Parathyroid adenoma (tissue), 2 donors: Measurements from ENCODE around the gene ANO2.

Experiments
- H2AFZ ChIP-seq: fragments of 300-600 bp; sonication (generic); one replicate; pipeline ENCODE4 v1.7.0; 2017; ENCODE audit warnings: antibody characterized with exemption, mild to moderate bottlenecking
- H3K27ac ChIP-seq: fragments of 300-600 bp; sonication (generic); one replicate; pipeline ENCODE4 v1.7.0; 2017
- H3K27me3 ChIP-seq: fragments of 300-600 bp; sonication (generic); one replicate; pipeline ENCODE4 v1.7.0; 2017; ENCODE audit warnings: low read length; ENCODE audit not compliant: control insufficient read depth, insufficient read depth
- H3K36me3 ChIP-seq: fragments of 300-600 bp; sonication (generic); one replicate; pipeline ENCODE4 v1.7.0; 2017; ENCODE audit warnings: low read length; ENCODE audit not compliant: control insufficient read depth, insufficient read depth
- H3K4me1 ChIP-seq: fragments of 300-600 bp; sonication (generic); one replicate; pipeline ENCODE4 v1.7.0; 2017; ENCODE audit warnings: control low read depth
- H3K4me2 ChIP-seq: fragments of 300-600 bp; sonication (generic); one replicate; pipeline ENCODE4 v1.7.0; 2017; ENCODE audit warnings: low read length
- H3K4me3 ChIP-seq: fragments of 300-600 bp; sonication (generic); one replicate; pipeline ENCODE4 v1.7.0; 2017; ENCODE audit warnings: low read depth, low read length
- H3K79me2 ChIP-seq: fragments of 300-600 bp; sonication (generic); one replicate; pipeline ENCODE4 v1.7.0; 2017; ENCODE audit warnings: control low read depth
- H3K9ac ChIP-seq: fragments of 300-600 bp; sonication (generic); one replicate; pipeline ENCODE4 v1.7.0; 2017; ENCODE audit warnings: mild to moderate bottlenecking
- H3K9me3 ChIP-seq: fragments of 300-600 bp; sonication (generic); one replicate; pipeline ENCODE4 v1.7.0; 2017; ENCODE audit warnings: low read length; ENCODE audit not compliant: control insufficient read depth
- TF ChIP-seq, protein P1 (sequence below): fragments of 300-600 bp; sonication (generic); IDR thresholded peaks from one replicate; pipeline ENCODE4 v1.7.0; 2017; ENCODE audit warnings: antibody characterized with exemption, mild to moderate bottlenecking
- donor health status: primary hyperparathyroidism.

ANO2 gene

DNA sequence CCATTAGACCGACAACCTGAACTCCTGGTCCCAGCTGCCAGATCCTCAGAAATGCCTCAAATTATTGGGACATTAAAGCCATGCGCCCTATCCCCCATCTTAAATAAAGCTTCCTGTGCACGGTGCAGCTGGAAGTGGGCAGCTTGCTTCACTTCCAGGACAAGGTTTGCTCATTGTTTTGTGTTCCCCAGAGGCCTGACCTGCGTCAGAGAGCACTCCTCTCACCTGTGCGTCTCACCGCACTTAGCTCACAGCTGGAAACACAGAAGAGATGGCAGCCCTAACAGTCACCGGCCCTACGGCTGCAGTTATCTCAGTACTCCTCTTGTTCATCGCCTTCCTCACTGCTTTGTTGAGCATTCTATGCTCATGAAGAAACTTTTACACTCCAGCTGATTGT, 135.5 kb downstream of the ANO2 start:
- H2AFZ ChIP-seq, result no peak overlapping the region
- no peaks in the 10 kb centered on the region for H3K79me2 ChIP-seq
- H3K4me3 ChIP-seq, result no peak overlapping the region
- H3K27me3 ChIP-seq, result no peaks in the 10 kb centered on the region
- no peaks in the 10 kb centered on the region for H3K36me3 ChIP-seq
- H3K9ac ChIP-seq, result no peak overlapping the region
- H3K9me3 ChIP-seq, result no peaks in the 10 kb centered on the region
- H3K27ac ChIP-seq, result no peak overlapping the region
- H3K4me1 ChIP-seq, result no peaks in the 10 kb centered on the region
- TF ChIP-seq, protein P1, sequence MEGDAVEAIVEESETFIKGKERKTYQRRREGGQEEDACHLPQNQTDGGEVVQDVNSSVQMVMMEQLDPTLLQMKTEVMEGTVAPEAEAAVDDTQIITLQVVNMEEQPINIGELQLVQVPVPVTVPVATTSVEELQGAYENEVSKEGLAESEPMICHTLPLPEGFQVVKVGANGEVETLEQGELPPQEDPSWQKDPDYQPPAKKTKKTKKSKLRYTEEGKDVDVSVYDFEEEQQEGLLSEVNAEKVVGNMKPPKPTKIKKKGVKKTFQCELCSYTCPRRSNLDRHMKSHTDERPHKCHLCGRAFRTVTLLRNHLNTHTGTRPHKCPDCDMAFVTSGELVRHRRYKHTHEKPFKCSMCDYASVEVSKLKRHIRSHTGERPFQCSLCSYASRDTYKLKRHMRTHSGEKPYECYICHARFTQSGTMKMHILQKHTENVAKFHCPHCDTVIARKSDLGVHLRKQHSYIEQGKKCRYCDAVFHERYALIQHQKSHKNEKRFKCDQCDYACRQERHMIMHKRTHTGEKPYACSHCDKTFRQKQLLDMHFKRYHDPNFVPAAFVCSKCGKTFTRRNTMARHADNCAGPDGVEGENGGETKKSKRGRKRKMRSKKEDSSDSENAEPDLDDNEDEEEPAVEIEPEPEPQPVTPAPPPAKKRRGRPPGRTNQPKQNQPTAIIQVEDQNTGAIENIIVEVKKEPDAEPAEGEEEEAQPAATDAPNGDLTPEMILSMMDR, result no peak
- H3K4me2 ChIP-seq, result no peak overlapping the region

- Histone ChIP-seq H3K9ac (no peak overlapping the region), H3K4me3 (no peak overlapping the region), H3K4me1 (no peaks in the 10 kb centered on the region), H3K4me2 (no peak overlapping the region), H2AFZ (no peak overlapping the region), H3K27ac (no peak overlapping the region), H3K36me3 (no peaks in the 10 kb centered on the region), H3K9me3 (no peaks in the 10 kb centered on the region), H3K79me2 (no peaks in the 10 kb centered on the region), H3K27me3 (no peaks in the 10 kb centered on the region)
- TF ChIP-seq, protein P1, result no peak
These were observed 136.1 kb downstream of the ANO2 start for GRCh38 chr12:5808981-5809380.

GRCh38 chr12:5807514-5808219, 137.4 kb downstream of the ANO2 start:
- no peaks in the 10 kb centered on the region for H3K4me1 ChIP-seq
- no peaks in the 10 kb centered on the region for H3K36me3 ChIP-seq
- H3K4me2 ChIP-seq, result no peak overlapping the region
- H3K9me3 ChIP-seq, result no peaks in the 10 kb centered on the region
- TF ChIP-seq, protein P1, result no peak
- no peak overlapping the region for H2AFZ ChIP-seq
- H3K79me2 ChIP-seq, result no peaks in the 10 kb centered on the region
- no peaks in the 10 kb centered on the region for H3K27me3 ChIP-seq
- no peak overlapping the region for H3K9ac ChIP-seq
- H3K27ac ChIP-seq, result no peak overlapping the region
- no peak overlapping the region for H3K4me3 ChIP-seq

- no peak overlapping the region for H2AFZ ChIP-seq
- H3K79me2 ChIP-seq, result no peaks in the 10 kb centered on the region
- H3K9ac ChIP-seq, result no peak overlapping the region
- TF ChIP-seq, protein P1, result no peak
- no peak overlapping the region for H3K4me2 ChIP-seq
- no peaks in the 10 kb centered on the region for H3K27me3 ChIP-seq
- no peaks in the 10 kb centered on the region for H3K36me3 ChIP-seq
- H3K9me3 ChIP-seq, result no peaks in the 10 kb centered on the region
- H3K4me1 ChIP-seq, result no peaks in the 10 kb centered on the region
- no peak overlapping the region for H3K4me3 ChIP-seq
- H3K27ac ChIP-seq, result no peak overlapping the region
These were observed 138.0 kb downstream of the ANO2 start for GRCh38 chr12:5807090-5807414.
